Measurements from ENCODE around the gene CNOT2.

- no peak for TF ChIP-seq CTCF (IDR thresholded peaks at IDR 0.05)
- TF ChIP-seq POLR2AphosphoS5 (IDR thresholded peaks at IDR 0.05) = no peak
- no peak for TF ChIP-seq POLR2A (IDR thresholded peaks at IDR 0.05)
- TF ChIP-seq EP300 (IDR thresholded peaks at IDR 0.05) = no peak
Measured at GRCh38 chr12:70217416-70217815, 25.8 kb upstream of the CNOT2 start.

Measured in upper lobe of left lung (tissue), 4 donors.